H1 (cell line): Measurements from ENCODE around the gene MUC5B. TPM values are rescaled to one million over a fixed set of nuclear protein-coding genes. Genes with fewer than 3 reads are reported as not detected.

Experiments used
- CTCF ChIA-PET: fragments of 300-600 bp; sonication (Branson Sonifier 250); formaldehyde crosslinking; loops from one replicate; lab custom pipeline; 2021; ENCODE audit not compliant: partially characterized antibody; lab: Charles Lee
- POLR2A ChIA-PET: fragments of 300-600 bp; sonication (Branson Sonifier 250); formaldehyde crosslinking; loops from one replicate; lab custom pipeline; 2021; ENCODE audit warnings: inconsistent platforms; ENCODE audit not compliant: partially characterized antibody; lab: Charles Lee
- DNase-seq, 2 experiments: peaks; one replicate each; pipeline versions ENCODE4 v3.0.0 to v3.0.0-alpha.2; 2010 to 2022; ENCODE audit warnings: low spot score in 2 of 2, low read depth in 1 of 2, mixed read lengths in 1 of 2
- FAIRE-seq: peaks from 2 replicates; lab custom pipeline; 2011; peaks lifted over from hg19 to GRCh38; lab: Jason Lieb, UNC
- H2AFZ ChIP-seq: 2 replicates; pipeline ENCODE4 v1.8.1; 2012; ENCODE audit warnings: low read length, inconsistent platforms
- H2AK5ac ChIP-seq: 2 replicates; pipeline ENCODE4 v1.6.1; 2013; ENCODE audit warnings: low read depth, low read length
- H2BK120ac ChIP-seq: replicated peaks from 2 replicates; pipeline ENCODE3; 2013; ENCODE audit warnings: low read depth, low read length, inconsistent platforms
- H2BK12ac ChIP-seq: 2 replicates; pipeline ENCODE4 v1.6.1; 2013; ENCODE audit warnings: low read depth, low read length
- H2BK15ac ChIP-seq: 2 replicates; pipeline ENCODE4 v1.6.1; 2013; ENCODE audit warnings: low read length
- H2BK20ac ChIP-seq: 2 replicates; pipeline ENCODE4 v1.6.1; 2013; ENCODE audit warnings: low read length
- H2BK5ac ChIP-seq: 2 replicates; pipeline ENCODE4 v1.6.1; 2013; ENCODE audit warnings: low read depth, low read length
- H3K14ac ChIP-seq: 2 replicates; pipeline ENCODE4 v1.6.1; 2013; ENCODE audit warnings: inconsistent platforms; ENCODE audit not compliant: insufficient read length
- H3K18ac ChIP-seq: 2 replicates; pipeline ENCODE4 v1.6.1; 2013; ENCODE audit warnings: low read length; ENCODE audit errors: extremely low read depth
- H3K23ac ChIP-seq: 2 replicates; pipeline ENCODE4 v1.6.1; 2013; ENCODE audit warnings: inconsistent platforms; ENCODE audit not compliant: insufficient read length
- H3K23me2 ChIP-seq: 2 replicates; pipeline ENCODE4 v1.6.1; 2013; ENCODE audit warnings: low read depth, low read length
- H3K27ac ChIP-seq: 2 replicates; pipeline ENCODE4 v1.6.1; 2011; ENCODE audit warnings: low read depth, low read length, inconsistent platforms
- H3K27me3 ChIP-seq, 4 experiments: replicated peaks in 1 of 4; 1 replicate in 1 of 4; 2 replicates in 3 of 4; pipeline versions ENCODE4 v1.6.1 to v1.8.1; 2011 to 2013; ENCODE audit warnings: low read length in 3 of 4, mild to moderate bottlenecking in 3 of 4, inconsistent platforms in 2 of 4, mixed read lengths in 2 of 4, moderate library complexity in 1 of 4; ENCODE audit not compliant: control insufficient read depth in 3 of 4, insufficient read depth in 3 of 4; ENCODE audit errors: extremely low read depth in 1 of 4
- H3K36me3 ChIP-seq, 4 experiments: 2 replicates each; pipeline versions ENCODE4 v1.6.1 to v1.8.1; 2011 to 2013; ENCODE audit warnings: mild to moderate bottlenecking in 4 of 4, low read length in 3 of 4, moderate library complexity in 2 of 4, control low read depth in 1 of 4, inconsistent platforms in 1 of 4; ENCODE audit not compliant: insufficient read depth in 4 of 4, control insufficient read depth in 2 of 4
- H3K4ac ChIP-seq: replicated peaks from 2 replicates; pipeline ENCODE3; 2013; ENCODE audit warnings: low read length, low read depth, mixed read lengths, inconsistent platforms; ENCODE audit not compliant: insufficient read length
- H3K4me1 ChIP-seq, 4 experiments: replicated peaks in 1 of 4; 1 replicate in 1 of 4; 2 replicates in 3 of 4; pipeline versions ENCODE4 v1.6.1 to v1.8.1; 2011 to 2013; ENCODE audit warnings: low read length in 3 of 4, inconsistent platforms in 2 of 4, mixed read lengths in 1 of 4; ENCODE audit not compliant: insufficient read depth in 4 of 4, control insufficient read depth in 3 of 4
- H3K4me2 ChIP-seq, 2 experiments: 2 replicates each; pipeline versions ENCODE4 v1.6.1 to v1.8.1; 2011 to 2013; ENCODE audit warnings: low read depth in 2 of 2, low read length in 2 of 2, control low read depth in 1 of 2, inconsistent platforms in 1 of 2, mild to moderate bottlenecking in 1 of 2; ENCODE audit not compliant: insufficient read depth in 1 of 2
- H3K4me3 ChIP-seq, 4 experiments: fragments of 200-600, 300-600 bp in 1 of 4; sonication (generic), shearing (Covaris generic), sonication (Bioruptor Twin) in 1 of 4; 2 replicates each; pipeline versions ENCODE4 v1.5.1 to v1.8.1; 2011 to 2016; ENCODE audit warnings: low read length in 4 of 4, low read depth in 3 of 4, control low read depth in 2 of 4, inconsistent platforms in 2 of 4, mild to moderate bottlenecking in 2 of 4, mixed read lengths in 1 of 4, moderate library complexity in 1 of 4; ENCODE audit not compliant: insufficient read depth in 2 of 4; ENCODE audit errors: extremely low read depth in 1 of 4
- H3K56ac ChIP-seq: replicated peaks from 2 replicates; pipeline ENCODE3; 2013; ENCODE audit warnings: low read depth, mild to moderate bottlenecking, mixed read lengths, low read length, inconsistent platforms; ENCODE audit not compliant: insufficient read length
- H3K79me1 ChIP-seq: 2 replicates; pipeline ENCODE4 v1.6.1; 2013; ENCODE audit warnings: low read depth, low read length, control low read depth
- H3K79me2 ChIP-seq, 2 experiments: 2 replicates each; pipeline versions ENCODE4 v1.6.1 to v1.8.1; 2012 to 2013; ENCODE audit warnings: low read length in 2 of 2, mild to moderate bottlenecking in 2 of 2, inconsistent platforms in 1 of 2; ENCODE audit not compliant: insufficient read depth in 2 of 2, control insufficient read depth in 1 of 2
- H3K9ac ChIP-seq, 4 experiments: replicated peaks in 1 of 4; 1 replicate in 1 of 4; 2 replicates in 3 of 4; pipeline versions ENCODE4 v1.6.1 to v1.8.1; 2011 to 2013; ENCODE audit warnings: low read depth in 3 of 4, low read length in 3 of 4, control low read depth in 2 of 4, mild to moderate bottlenecking in 2 of 4, moderate library complexity in 2 of 4, inconsistent platforms in 1 of 4; ENCODE audit errors: extremely low read depth in 1 of 4
- H3K9me3 ChIP-seq, 2 experiments: 2 replicates each; pipeline versions ENCODE4 v1.6.1 to v1.8.1; 2012 to 2013; ENCODE audit warnings: mild to moderate bottlenecking in 2 of 2, moderate library complexity in 2 of 2, control low read depth in 1 of 2, inconsistent platforms in 1 of 2, low read depth in 1 of 2, low read length in 1 of 2, mixed read lengths in 1 of 2; ENCODE audit not compliant: insufficient read depth in 2 of 2
- H4K20me1 ChIP-seq, 2 experiments: replicated peaks in 1 of 2; 2 replicates each; pipeline versions ENCODE3 to v1.8.1; 2011 to 2013; ENCODE audit warnings: inconsistent platforms in 2 of 2, low read length in 2 of 2, mild to moderate bottlenecking in 1 of 2; ENCODE audit not compliant: insufficient read depth in 2 of 2, control insufficient read depth in 1 of 2
- H4K5ac ChIP-seq: 2 replicates; pipeline ENCODE4 v1.6.1; 2013; ENCODE audit warnings: low read length, low read depth, mixed read lengths, inconsistent platforms; ENCODE audit not compliant: insufficient read length
- H4K8ac ChIP-seq: 2 replicates; pipeline ENCODE4 v1.8.0; 2013; ENCODE audit warnings: mild to moderate bottlenecking, moderate library complexity, low read length, inconsistent platforms; ENCODE audit not compliant: insufficient read depth; ENCODE audit errors: extremely low read depth
- H4K91ac ChIP-seq: replicated peaks from 2 replicates; pipeline ENCODE3; 2013; ENCODE audit warnings: low read length, mixed read lengths, inconsistent platforms; ENCODE audit not compliant: insufficient read length
- CTCF ChIP-seq, 3 experiments: IDR thresholded peaks; 1 replicate in 2 of 3; 2 replicates in 1 of 3; pipeline versions ENCODE4 v1.5.1 to v1.6.1; 2011; ENCODE audit warnings: low read length in 3 of 3, mild to moderate bottlenecking in 3 of 3, inconsistent platforms in 2 of 3, low read depth in 1 of 3, moderate library complexity in 1 of 3; ENCODE audit not compliant: insufficient read depth in 1 of 3; ENCODE audit errors: control extremely low read depth in 1 of 3
- POU5F1 ChIP-seq: IDR thresholded peaks from 2 replicates; pipeline ENCODE4 v1.6.1; 2011; ENCODE audit warnings: low read depth, mild to moderate bottlenecking, low read length, moderate library complexity
- TAF1 ChIP-seq: IDR thresholded peaks from 2 replicates; pipeline ENCODE4 v1.6.1; 2011; ENCODE audit warnings: mild to moderate bottlenecking, low read depth, low read length
- WGBS, 2 experiments: shearing (Covaris generic) in 1 of 2; methylation state at CpG; one replicate each; pipeline versions ENCODE4 v1.1.6 to v1.1.7; 2013 to 2015; ENCODE audit warnings: low lambda C conversion rate in 2 of 2, mixed read lengths in 2 of 2, inconsistent platforms in 1 of 2, low coverage in 1 of 2, missing lambda C conversion rate in 1 of 2; ENCODE audit not compliant: insufficient replicate concordance in 2 of 2, insufficient coverage in 1 of 2, insufficient read length in 1 of 2; ENCODE audit errors: extremely low coverage in 1 of 2, missing lambda C conversion rate in 1 of 2; 5-methylcytosine and 5-hydroxymethylcytosine counted together
- polyA plus RNA-seq, 7 experiments: library from polyadenylated mRNA; depleted of rRNA in 3 of 7; stranded (reverse) in 5 of 7; unstranded in 2 of 7; fragments of >200 nt in 5 of 7; fragments of 200-250 nt in 2 of 7; gene quantifications; 1 replicate in 5 of 7; 2 replicates in 1 of 7; 4 replicates in 1 of 7; pipeline versions ENCODE4 v1.2.1 to v1.2.3, GENCODE V29; 2011 to 2013; ENCODE audit warnings: missing spikeins in 2 of 7, mixed read lengths in 2 of 7
- total RNA-seq: library from RNA; stranded (reverse); fragmentation: NEBNext Ultra II Directional; extraction: Animal tissue kit (Norgen Biotek cat#: 25700); gene quantifications from 2 replicates; pipeline ENCODE4 v1.2.1, GENCODE V29; 2021

The MUC5B gene
- total and polyA plus RNA-seq, 2 of the 8 experiments (the other 6 are each of a cell fraction or from before 2014, with no cell fraction given) = 0.02 to 0.03 TPM

GRCh38 chr11:1178906-1179305, 44.0 kb upstream of the MUC5B start:
- H3K4me2 ChIP-seq = no peak overlapping the region
- FAIRE-seq (no peak), DNase-seq (no peak)
- no peak overlapping the region for H3K27ac ChIP-seq
- H4K8ac ChIP-seq = no peak overlapping the region
- H3K14ac ChIP-seq = no peak overlapping the region
- no peak overlapping the region for H3K23ac ChIP-seq
- no peaks in the 10 kb centered on the region for H3K23me2 ChIP-seq
- H3K56ac ChIP-seq = no peak overlapping the region
- no peaks in the 10 kb centered on the region for H4K20me1 ChIP-seq
- H3K9me3 ChIP-seq = peaks cover 35 to 93% of the 10 kb centered on the region in 2 experiments
- H2AFZ ChIP-seq = no peak overlapping the region
- WGBS, 2 experiments = 90% methylated on average over 20 of the region's 29 CpGs; no CpG with 5 or more reads in 1 of the 2 experiments
- H4K91ac ChIP-seq = no peak overlapping the region
- no peak overlapping the region for H4K5ac ChIP-seq
- no peak overlapping the region for H2BK5ac ChIP-seq
- H3K4me3 ChIP-seq = no peak overlapping the region
- no peak overlapping the region for H3K18ac ChIP-seq
- no peak overlapping the region for H3K9ac ChIP-seq
- no peaks in the 10 kb centered on the region for H3K4me1 ChIP-seq
- no peak overlapping the region for H2BK15ac ChIP-seq
- no peak overlapping the region for H2BK120ac ChIP-seq
- CTCF ChIA-PET = interaction anchor here (1.8 kb wide), 1 partner anchor 11 kb away, joined by 3 read pairs; no protein-coding TSS in a partner anchor
- no peaks in the 10 kb centered on the region for H3K36me3 ChIP-seq
- H3K79me1 ChIP-seq = no peaks in the 10 kb centered on the region
- POLR2A ChIA-PET = no interaction called here
- no peaks in the 10 kb centered on the region for H3K79me2 ChIP-seq
- no peak overlapping the region for H2AK5ac ChIP-seq
- H2BK12ac ChIP-seq = no peak overlapping the region
- H3K27me3 ChIP-seq = no peaks in the 10 kb centered on the region
- H2BK20ac ChIP-seq = no peak overlapping the region
- no peak overlapping the region for H3K4ac ChIP-seq
- no peak for TF ChIP-seq POU5F1
- TF ChIP-seq CTCF (IDR thresholded peaks at IDR 0.05; ENCODE audit: control extremely low read depth in 1 of 3, insufficient read depth in 1 of 3, low read depth in 1 of 3, low read length in 3 of 3) = no peak
- no peak for TF ChIP-seq TAF1
